GM10847 (cell line): Measurements from ENCODE around the gene LIN52.

Experiments
- POLR2A ChIP-seq: IDR thresholded peaks from 2 replicates; pipeline ENCODE4 v1.6.1; 2011; ENCODE audit not compliant: insufficient read length; ENCODE audit errors: extremely low read depth

Gene LIN52

GRCh38 chr14:74084277-74085046, at the start of gene LIN52, which contains the start of gene ALDH6A1:
TSS of gene LIN52 (plus strand) at chr14:74084956. CDS start at chr14:74084975, 19 bp downstream.
TSS of gene ALDH6A1 (minus strand) at chr14:74084453. CDS start at chr14:74084394, 59 bp downstream.
- peak; percentile 68 for TF ChIP-seq POLR2A

GRCh38 chr14:74035556-74035955, 49.2 kb upstream of the LIN52 start:
- TF ChIP-seq POLR2A: no peak

- TF ChIP-seq POLR2A: no peak
These were observed 46.5 kb upstream of the LIN52 start for GRCh38 chr14:74038020-74038859.

GRCh38 chr14:74042296-74042695, 42.5 kb upstream of the LIN52 start:
- no peak for TF ChIP-seq POLR2A

GRCh38 chr14:74045522-74045921, 39.2 kb upstream of the LIN52 start:
- no peak for TF ChIP-seq POLR2A

GRCh38 chr14:74048281-74048680, 36.5 kb upstream of the LIN52 start:
- TF ChIP-seq POLR2A: no peak

- TF ChIP-seq POLR2A: no peak
These were observed 34.8 kb upstream of the LIN52 start for GRCh38 chr14:74049876-74050495.

- TF ChIP-seq POLR2A: no peak
These were observed 22.0 kb upstream of the LIN52 start for GRCh38 chr14:74062809-74063150.

GRCh38 chr14:74064426-74064825, 20.3 kb upstream of the LIN52 start:
- TF ChIP-seq POLR2A: no peak

GRCh38 chr14:74064883-74065282, 19.9 kb upstream of the LIN52 start:
- no peak for TF ChIP-seq POLR2A

- no peak for TF ChIP-seq POLR2A
These were observed 18.8 kb upstream of the LIN52 start for GRCh38 chr14:74065746-74066575.

GRCh38 chr14:74077401-74077800, 7.4 kb upstream of the LIN52 start:
- no peak for TF ChIP-seq POLR2A

GRCh38 chr14:74080820-74081460, 3.8 kb upstream of the LIN52 start:
- TF ChIP-seq POLR2A: no peak

- no peak for TF ChIP-seq POLR2A
These were observed 3.3 kb upstream of the LIN52 start for GRCh38 chr14:74081491-74081890.
